ENCODE data around the gene CX3CL1.

- TF ChIP-seq GATA3 (IDR thresholded peaks at IDR 0.05; ENCODE audit: low read depth, low read length): no peak
- no peak for TF ChIP-seq GATA2 (IDR thresholded peaks at IDR 0.05; ENCODE audit: low read depth, low read length)
Observed at GRCh38 chr16:57381791-57382534, 9.7 kb downstream of the CX3CL1 start.

All from SH-SY5Y (cell line).